ENCODE measurements around the gene TMEM185A. TPM values are rescaled to one million over a fixed set of nuclear protein-coding genes. Genes with fewer than 3 reads are reported as not detected.

TMEM185A gene
- total RNA-seq, 2 experiments from 2014 or later = 6.3 to 7.2 TPM

- no peaks in the 10 kb centered on the region for H3K27me3 Mint-ChIP-seq
- ATAC-seq (ENCODE audit: poor library complexity) = no peak
- CTCF ChIA-PET = no interaction called here
Observed at GRCh38 chrX:149638860-149639259, 7.3 kb upstream of the TMEM185A start.

DNA sequence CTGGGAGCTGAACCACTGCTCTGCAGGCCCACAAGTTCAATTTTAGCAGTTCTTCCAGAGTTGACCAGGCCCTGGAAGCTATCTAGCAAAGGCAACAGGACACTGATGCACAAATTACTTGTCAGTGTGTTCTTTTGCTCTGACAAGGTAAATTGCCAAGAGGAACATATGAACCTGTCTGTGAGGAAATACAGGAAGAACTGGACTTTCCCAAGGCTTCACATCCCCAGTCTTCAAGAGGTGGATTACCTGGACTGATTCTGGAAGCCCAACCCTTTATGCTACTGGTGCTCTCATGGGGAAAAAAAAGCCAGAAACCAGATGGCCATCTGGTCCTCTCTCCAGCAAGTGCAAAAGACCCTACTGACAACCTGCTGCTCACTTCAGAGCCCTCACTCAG lies 1.9 kb upstream of the TMEM185A start:
- ATAC-seq (ENCODE audit: poor library complexity) (no peak), DNase-seq (no peak)
- POLR2A ChIA-PET = no interaction called here
- no peaks in the 10 kb centered on the region for H3K9me3 ChIP-seq (ENCODE audit: control insufficient read depth in 1 of 2, insufficient read depth in 1 of 2, low read length in 2 of 2)
- no peak for TF ChIP-seq CTCF (IDR thresholded peaks at IDR 0.05)
- H3K36me3 Mint-ChIP-seq (ENCODE audit: low read depth) = peaks cover 5% of the 10 kb centered on the region
- no peak overlapping the region for H3K27ac ChIP-seq (ENCODE audit: low read depth in 1 of 2, low read length in 2 of 2)
- H3K4me1 ChIP-seq (ENCODE audit: insufficient read depth, low read length) = peaks cover 19% of the 10 kb centered on the region
- no peak overlapping the region for H3K27ac Mint-ChIP-seq
- no peaks in the 10 kb centered on the region for H3K27me3 Mint-ChIP-seq
- intact Hi-C loops (cut with DNase I, micrococcal nuclease) = no loop called here
- H3K27me3 ChIP-seq (ENCODE audit: control insufficient read depth in 1 of 2, insufficient read depth in 2 of 2, low read length in 2 of 2) = no peaks in the 10 kb centered on the region
- H3K4me3 ChIP-seq (ENCODE audit: low read length) = no peak overlapping the region
- no peaks in the 10 kb centered on the region for H3K9me3 Mint-ChIP-seq
- CTCF ChIA-PET = interaction anchor here (1.0 kb wide), 1 partner anchor 21 kb away, joined by 3 read pairs; no protein-coding TSS in a partner anchor
- H3K4me1 Mint-ChIP-seq (ENCODE audit: low read depth) = peaks cover 30% of the 10 kb centered on the region
- no peaks in the 10 kb centered on the region for H3K36me3 ChIP-seq (ENCODE audit: insufficient read depth, low read length)
- H3K4me3 Mint-ChIP-seq = no peak overlapping the region

More at GRCh38 chrX:149638860-149639259, 7.3 kb upstream of the TMEM185A start:
- no peak overlapping the region for H3K4me3 ChIP-seq (ENCODE audit: low read length)
- Mint-ChIP-seq H3K9me3 (no peaks in the 10 kb centered on the region), H3K4me1 (ENCODE audit: low read depth) (no peaks in the 10 kb centered on the region), H3K4me3 (no peak overlapping the region), H3K36me3 (ENCODE audit: low read depth) (no peaks in the 10 kb centered on the region), H3K27ac (no peak overlapping the region)
- DNase-seq = no peak
- intact Hi-C loops (cut with DNase I, micrococcal nuclease) = no loop called here
- H3K27me3 ChIP-seq (ENCODE audit: control insufficient read depth in 1 of 2, insufficient read depth in 2 of 2, low read length in 2 of 2) = no peaks in the 10 kb centered on the region
- no peaks in the 10 kb centered on the region for H3K4me1 ChIP-seq (ENCODE audit: insufficient read depth, low read length)
- no peak overlapping the region for H3K27ac ChIP-seq (ENCODE audit: low read depth in 1 of 2, low read length in 2 of 2)
- POLR2A ChIA-PET = no interaction called here
- no peak for TF ChIP-seq CTCF (IDR thresholded peaks at IDR 0.05)
- H3K36me3 ChIP-seq (ENCODE audit: insufficient read depth, low read length) = no peaks in the 10 kb centered on the region
- no peaks in the 10 kb centered on the region for H3K9me3 ChIP-seq (ENCODE audit: control insufficient read depth in 1 of 2, insufficient read depth in 1 of 2, low read length in 2 of 2)

DNA sequence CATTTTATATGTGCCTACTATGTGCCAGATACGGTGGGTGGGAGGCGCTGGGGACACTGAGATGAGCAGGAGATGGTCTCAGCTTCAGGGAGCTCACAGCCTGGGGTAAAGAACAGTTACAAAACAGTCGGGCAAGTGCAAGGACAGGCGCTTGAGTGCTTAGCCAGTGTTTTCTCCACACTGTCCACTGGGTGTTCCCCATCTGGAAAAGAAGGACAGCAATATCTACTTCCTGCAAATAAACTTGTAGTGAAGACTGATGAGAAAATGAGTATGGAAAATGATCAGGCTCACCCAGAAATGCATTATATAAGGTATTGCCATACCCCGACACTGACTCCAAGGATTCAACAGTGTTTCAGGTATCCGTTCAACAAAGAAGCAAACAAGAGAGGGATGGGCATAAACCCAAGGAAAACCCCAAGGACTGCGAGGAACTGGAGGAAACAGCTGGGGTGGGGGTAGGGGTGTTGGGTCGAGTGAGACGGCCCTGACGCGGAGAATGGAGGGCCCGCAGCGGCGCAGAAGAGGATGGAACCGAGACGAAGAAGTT lies 835 bp downstream of the TMEM185A start:
- CTCF ChIA-PET = no interaction called here
- intact Hi-C loops (cut with DNase I, micrococcal nuclease) = no loop called here
- Mint-ChIP-seq H3K36me3 (ENCODE audit: low read depth) (peaks cover 5% of the 10 kb centered on the region), H3K9me3 (no peaks in the 10 kb centered on the region), H3K27me3 (no peaks in the 10 kb centered on the region), H3K4me1 (ENCODE audit: low read depth) (peaks cover 47% of the 10 kb centered on the region), H3K4me3 (peak overlapping the region; percentile 95), H3K27ac (peak overlapping the region; percentile 86)
- no peak for TF ChIP-seq CTCF (IDR thresholded peaks at IDR 0.05)
- H3K4me1 ChIP-seq (ENCODE audit: insufficient read depth, low read length) = peaks cover 25% of the 10 kb centered on the region
- H3K9me3 ChIP-seq (ENCODE audit: control insufficient read depth in 1 of 2, insufficient read depth in 1 of 2, low read length in 2 of 2) = no peaks in the 10 kb centered on the region
- H3K36me3 ChIP-seq (ENCODE audit: insufficient read depth, low read length) = no peaks in the 10 kb centered on the region
- POLR2A ChIA-PET = no interaction called here
- DNase-seq (no peak), ATAC-seq (ENCODE audit: poor library complexity) (no peak)
- H3K27me3 ChIP-seq (ENCODE audit: control insufficient read depth in 1 of 2, insufficient read depth in 2 of 2, low read length in 2 of 2) = no peaks in the 10 kb centered on the region
- H3K27ac ChIP-seq (ENCODE audit: low read depth in 1 of 2, low read length in 2 of 2) = no peak overlapping the region
- H3K4me3 ChIP-seq (ENCODE audit: low read length) = peak overlapping the region; percentile 61

Measured in CD4-positive, alpha-beta T cell (primary cell).